ENCODE results near the gene ADAR.

ADAR gene

DNA sequence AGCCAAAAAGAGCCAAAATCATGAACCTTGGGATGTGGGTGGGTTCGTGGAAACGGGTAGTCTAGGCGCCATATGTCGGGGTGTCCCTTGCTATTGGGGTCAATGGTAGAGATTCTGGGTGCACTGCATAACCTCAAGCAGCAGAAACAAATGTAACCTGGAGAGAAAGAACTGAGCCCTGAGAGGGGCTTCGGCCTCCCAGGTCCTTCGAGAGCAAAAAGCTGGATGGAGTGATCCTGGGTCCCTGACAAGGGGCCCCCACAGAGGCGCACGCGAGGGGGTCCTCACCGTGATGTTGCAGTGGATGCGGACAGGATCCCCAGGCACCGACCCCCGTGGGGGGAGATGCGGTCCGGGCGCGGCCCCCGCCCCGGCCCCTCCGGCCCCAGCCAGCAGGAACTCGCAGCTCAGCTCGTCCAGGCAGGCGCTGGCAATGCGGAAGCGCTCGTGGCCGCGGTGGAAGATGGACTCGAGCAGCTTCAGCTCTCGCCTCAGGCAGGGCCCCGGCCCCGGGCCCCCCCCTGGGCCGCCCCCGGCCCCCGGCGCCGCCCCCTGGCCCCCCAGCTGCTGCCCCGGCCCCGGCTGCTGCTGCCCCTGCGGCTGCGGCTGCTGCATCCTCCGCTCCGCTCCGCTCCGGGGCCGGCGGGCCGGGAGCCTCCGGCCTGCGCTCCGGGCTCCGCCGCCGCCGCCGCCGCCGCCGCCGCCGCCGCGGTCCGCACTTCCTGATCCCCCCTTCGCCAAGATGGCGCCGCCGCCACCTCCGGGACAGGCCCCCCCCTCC lies 49.9 kb downstream of the ADAR start, which contains the start of gene UBE2Q1:
Gene UBE2Q1 (minus strand): TSS at position 724 of the 781 bp plus-strand sequence. CDS start 109 bp downstream, at position 615.
- DNase-seq (ENCODE audit: low read depth), result no peak

DNA sequence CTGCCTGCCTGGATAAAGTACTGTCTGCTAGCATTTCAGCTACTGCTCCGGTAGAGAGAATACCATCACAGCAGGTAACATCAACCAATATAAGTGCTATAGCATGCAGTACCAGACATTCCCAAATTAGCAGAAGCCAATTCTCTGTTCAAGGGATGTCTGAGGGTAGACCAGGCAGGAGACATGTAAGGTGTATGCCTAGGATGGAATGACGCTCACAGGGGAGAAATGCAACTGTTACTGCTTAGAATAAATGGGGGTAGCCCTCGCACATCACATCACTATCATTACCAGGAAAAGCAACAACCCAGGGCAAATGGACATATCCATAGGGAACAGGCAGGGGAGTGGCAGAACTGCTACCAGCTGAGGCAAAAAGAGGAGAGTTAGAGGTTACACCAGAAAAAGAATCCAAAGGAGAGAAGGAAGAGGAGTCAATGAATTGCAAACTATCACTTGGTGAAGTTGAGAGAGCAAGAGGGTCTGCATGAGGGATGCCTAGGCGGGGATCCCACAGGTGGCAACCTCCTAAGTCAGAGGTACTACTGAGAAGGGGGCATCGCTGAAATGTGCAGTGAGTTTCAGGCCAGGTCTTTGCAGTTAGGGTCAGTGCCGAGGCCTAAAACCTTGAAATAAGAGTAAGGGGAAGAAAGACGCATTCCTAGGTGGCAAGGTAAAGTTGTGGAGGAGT lies 50.6 kb downstream of the ADAR start:
- DNase-seq (ENCODE audit: low read depth), result no peak

DNA sequence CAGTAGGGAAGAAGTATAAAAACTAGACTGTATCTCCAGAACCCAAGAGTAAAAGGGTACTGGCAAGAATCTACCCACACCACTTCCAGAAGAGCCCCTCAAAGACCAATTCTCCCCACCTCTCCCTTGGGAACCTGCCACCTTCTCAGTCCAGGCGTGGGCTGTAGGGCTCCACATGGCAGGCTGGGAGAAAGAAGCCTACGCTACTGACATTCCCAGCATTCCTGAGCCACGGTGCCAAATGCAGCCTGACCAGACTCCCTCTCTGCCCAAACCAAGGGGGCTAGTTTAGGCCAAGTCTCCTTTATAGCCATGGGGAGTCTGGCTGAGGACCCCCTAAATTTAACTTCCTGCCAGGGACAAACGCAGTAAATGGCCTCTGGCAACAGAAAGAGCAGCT lies 51.6 kb downstream of the ADAR start:
- DNase-seq (ENCODE audit: low read depth), result no peak

GRCh38 chr1:154553056-154554030 lies 54.6 kb downstream of the ADAR start:
- no peak for DNase-seq (ENCODE audit: low read depth)

- DNase-seq (ENCODE audit: low read depth), result no peak
Measured at GRCh38 chr1:154552036-154552435, 56.0 kb downstream of the ADAR start.

DNA sequence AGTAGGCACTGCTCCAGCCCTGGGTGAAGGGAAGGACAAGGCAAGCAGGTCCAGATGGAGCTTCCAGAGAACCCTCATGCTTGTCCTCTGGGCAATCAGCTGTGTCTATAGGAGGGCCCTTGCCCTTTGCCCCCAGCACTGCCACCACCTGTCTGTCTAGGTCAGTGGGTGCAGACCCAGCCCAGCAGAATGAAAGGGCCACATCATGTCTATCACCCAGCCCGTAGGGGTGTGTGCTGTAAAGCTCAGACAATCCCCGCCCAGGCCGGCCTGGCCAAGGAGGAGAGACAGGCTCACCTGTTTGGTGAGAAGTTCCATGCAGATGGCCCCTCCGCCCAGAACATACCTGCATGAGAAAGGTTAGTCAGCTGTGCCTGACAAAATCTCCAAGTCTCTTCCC lies 56.5 kb downstream of the ADAR start:
- DNase-seq (ENCODE audit: low read depth), result no peak

GRCh38 chr1:154550657-154551056 lies 57.3 kb downstream of the ADAR start:
- no peak for DNase-seq (ENCODE audit: low read depth)

GRCh38 chr1:154550070-154550469 lies 57.9 kb downstream of the ADAR start:
- DNase-seq (ENCODE audit: low read depth), result no peak

DNA sequence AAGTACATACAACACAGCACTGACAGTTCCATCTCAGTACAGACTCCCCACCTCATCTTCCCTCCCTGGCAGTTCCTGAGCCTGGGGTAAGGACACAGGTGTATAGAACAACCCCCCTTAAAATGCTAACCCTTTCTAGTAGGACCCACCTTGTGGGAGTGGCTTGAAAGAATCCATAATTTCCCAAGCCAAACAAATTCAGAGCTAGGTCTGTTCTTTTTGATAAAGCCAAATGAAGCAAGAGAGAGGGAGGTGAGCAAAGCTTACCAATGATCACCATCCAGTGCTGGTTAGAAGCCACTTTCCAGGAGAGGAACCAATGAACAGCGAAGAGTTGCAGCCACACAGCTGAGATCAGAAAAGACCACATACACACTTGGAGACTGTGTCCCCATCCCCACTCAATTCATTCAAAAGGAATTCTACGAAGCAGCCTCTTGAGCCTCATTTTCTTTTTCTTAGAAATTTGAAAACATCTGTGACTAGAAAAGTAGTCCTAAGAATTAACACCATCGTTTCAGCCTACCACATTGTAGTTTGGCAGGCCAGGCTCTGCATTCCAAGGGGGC lies 58.7 kb downstream of the ADAR start:
- no peak for DNase-seq (ENCODE audit: low read depth)

DNA sequence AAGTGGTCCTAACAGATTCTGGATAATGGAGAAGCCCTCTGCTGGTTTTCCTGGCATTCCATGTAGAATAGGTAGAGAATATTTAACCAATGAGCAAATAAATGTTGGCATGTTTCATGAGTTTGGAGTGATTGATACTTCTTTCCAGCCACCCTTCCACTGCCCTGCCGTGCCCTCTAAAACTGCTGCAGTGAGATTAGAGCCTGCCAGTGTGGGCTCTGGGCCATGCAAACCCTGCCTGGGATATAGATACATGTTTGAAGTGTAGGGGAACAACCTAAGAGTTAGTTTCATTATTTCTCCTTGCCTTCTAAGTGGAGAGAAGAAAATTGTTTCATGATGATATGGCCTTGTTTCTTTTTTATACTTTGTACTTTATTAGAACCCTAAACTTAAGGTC lies 60.0 kb downstream of the ADAR start:
- DNase-seq (ENCODE audit: low read depth), result no peak

DNA sequence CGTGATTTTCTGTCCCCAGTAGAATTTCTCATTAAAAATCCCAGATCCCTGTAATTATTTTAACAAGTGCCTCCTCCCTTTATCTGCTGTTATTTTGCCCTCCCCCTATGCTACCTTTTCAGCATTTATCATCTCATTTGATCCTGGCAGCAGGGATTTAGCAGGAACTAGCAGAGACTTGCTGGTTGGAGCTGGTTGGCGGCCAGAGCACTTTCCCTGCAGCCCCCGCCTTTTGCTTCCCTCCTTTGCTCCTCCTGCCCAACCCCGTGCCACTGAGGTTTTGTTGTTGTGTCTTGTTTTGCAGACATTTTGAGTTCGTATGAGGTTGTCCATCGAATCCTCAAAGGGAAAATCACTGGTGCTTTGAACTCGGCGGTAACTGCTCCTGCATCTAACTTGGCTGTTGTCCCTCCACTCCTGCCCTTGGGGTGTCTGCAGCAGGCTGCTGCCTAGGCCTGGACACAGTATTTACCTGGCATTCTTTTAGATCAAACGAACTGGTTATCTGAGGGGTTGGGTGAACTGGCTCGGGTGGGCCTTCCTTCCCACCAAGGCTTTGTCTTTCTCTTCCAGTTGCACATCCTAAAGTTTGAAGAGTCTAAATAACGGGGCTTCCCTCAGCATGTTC lies 60.8 kb downstream of the ADAR start:
- no peak for DNase-seq (ENCODE audit: low read depth)

- no peak for DNase-seq (ENCODE audit: low read depth)
Measured at GRCh38 chr1:154546264-154547063, 61.5 kb downstream of the ADAR start.

- DNase-seq (ENCODE audit: low read depth), result no peak
Measured at GRCh38 chr1:154541231-154541630, 66.8 kb downstream of the ADAR start.

GRCh38 chr1:154539486-154540483 lies 68.2 kb downstream of the ADAR start:
- no peak for DNase-seq (ENCODE audit: low read depth)

DNA sequence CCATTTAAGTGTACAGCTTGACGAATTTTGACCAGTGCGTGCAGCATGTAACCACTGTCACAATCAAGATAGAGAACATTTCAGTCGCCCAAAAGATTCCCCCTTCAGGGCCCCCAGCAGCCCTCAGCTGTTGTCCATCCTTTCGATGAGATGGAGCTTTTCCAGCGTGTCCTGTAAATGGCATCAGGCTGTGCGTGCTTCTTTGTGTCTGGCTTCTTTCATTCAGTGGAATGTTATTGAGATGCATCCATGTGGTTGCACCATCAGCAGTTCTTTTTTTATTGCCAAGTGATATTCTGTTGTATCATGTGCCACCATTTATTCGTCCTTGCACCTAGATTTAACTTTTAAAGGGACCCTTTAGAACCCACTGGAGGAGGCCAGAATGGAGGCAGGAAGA lies 71.4 kb downstream of the ADAR start:
- DNase-seq (ENCODE audit: low read depth), result no peak

DNA sequence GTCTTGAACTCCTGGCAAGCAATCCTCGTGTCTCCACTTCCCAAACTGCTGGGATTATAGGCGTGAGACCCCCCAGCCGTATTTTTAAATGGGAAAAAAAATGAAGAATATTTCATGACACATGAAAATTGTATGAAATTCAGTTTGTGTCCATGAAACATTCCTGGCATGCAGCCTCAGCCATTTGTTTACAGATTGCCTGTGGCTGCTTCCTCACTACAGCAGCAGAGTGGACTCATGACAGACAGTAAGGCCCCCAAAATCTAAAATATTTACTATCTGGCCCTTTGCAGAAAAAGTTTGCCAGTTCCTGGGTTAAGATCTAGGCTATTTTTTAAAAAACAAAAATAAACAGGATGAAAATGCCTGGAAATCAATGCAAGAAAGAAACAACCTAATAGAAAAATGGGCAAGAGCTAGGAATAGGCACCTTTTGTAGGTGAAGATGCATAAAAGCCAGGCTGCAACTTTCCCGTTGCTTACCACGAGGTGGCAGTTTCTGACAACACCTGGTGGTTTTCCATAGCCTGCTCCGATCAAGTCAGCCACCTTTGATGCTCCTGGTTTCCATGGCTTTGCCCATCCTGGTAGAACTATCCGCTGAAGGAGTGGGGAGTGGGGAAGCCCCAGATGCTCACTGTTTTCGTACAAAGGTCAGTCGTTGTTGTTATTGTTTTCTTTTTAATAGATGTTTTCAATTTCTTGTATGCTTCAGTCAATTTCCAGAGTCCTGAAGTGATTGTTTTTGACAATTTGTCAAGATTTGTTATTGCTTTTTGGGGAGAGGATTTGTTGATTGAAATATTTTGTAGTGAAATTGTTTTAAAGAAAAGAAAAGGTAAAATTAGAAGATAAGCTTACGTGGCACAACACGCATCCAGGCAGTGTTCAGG lies 73.8 kb downstream of the ADAR start:
- DNase-seq (ENCODE audit: low read depth), result no peak

Measured in GM04503 (cell line).